NOMO-1 treated with DMSO at 0.1 percent for 48 hours (cell line): ENCODE data around the gene ABCC3.
"Not testable (repeated sequence)": the region's sequence is repeated elsewhere in the genome, so short reads cannot be mapped to it uniquely, and the experiment has no call there.

Experiments used
- DNase-seq: peaks from one replicate; lab custom pipeline; 2025; ENCODE audit not compliant: unreplicated experiment; lab: John Stamatoyannopoulos, UW

Gene ABCC3

GRCh38 chr17:50663812-50664374, 29.2 kb downstream of the ABCC3 start:
- no peak for DNase-seq

- no peak for DNase-seq
Measured at GRCh38 chr17:50664788-50665458, 30.2 kb downstream of the ABCC3 start.

- DNase-seq: no peak
Measured at GRCh38 chr17:50665838-50666237, 31.2 kb downstream of the ABCC3 start.

GRCh38 chr17:50666316-50666715, 31.6 kb downstream of the ABCC3 start:
- no peak for DNase-seq

- DNase-seq: no peak
Measured at GRCh38 chr17:50667259-50668024, 32.8 kb downstream of the ABCC3 start.

GRCh38 chr17:50668025-50668837, 33.5 kb downstream of the ABCC3 start:
- no peak for DNase-seq

GRCh38 chr17:50668838-50669581, 34.3 kb downstream of the ABCC3 start:
- no peak for DNase-seq

GRCh38 chr17:50672071-50672470, 37.4 kb downstream of the ABCC3 start:
- DNase-seq: no peak

GRCh38 chr17:50672831-50673551, 38.3 kb downstream of the ABCC3 start:
- no peak for DNase-seq

GRCh38 chr17:50675190-50675589, 40.5 kb downstream of the ABCC3 start:
- no peak for DNase-seq

- no peak for DNase-seq
Measured at GRCh38 chr17:50675627-50676026, 40.9 kb downstream of the ABCC3 start.

- no peak for DNase-seq
Measured at GRCh38 chr17:50676065-50676975, 41.6 kb downstream of the ABCC3 start.

GRCh38 chr17:50677851-50678375, 43.2 kb downstream of the ABCC3 start:
- no peak for DNase-seq

GRCh38 chr17:50679008-50679544, 44.4 kb downstream of the ABCC3 start:
- DNase-seq: no peak

- no peak for DNase-seq
Measured at GRCh38 chr17:50680126-50680525, 45.4 kb downstream of the ABCC3 start.

GRCh38 chr17:50680543-50681262, 46.0 kb downstream of the ABCC3 start:
- DNase-seq: not testable (repeated sequence)

- peak; percentile 34 for DNase-seq
Measured at GRCh38 chr17:50681263-50682200, 46.9 kb downstream of the ABCC3 start.
